Spleen (tissue), 11 donors: ENCODE results near the gene EPN2. TPM values are rescaled to one million over a fixed set of nuclear protein-coding genes. Genes with fewer than 3 reads are reported as not detected.

Source experiments
- DNase-seq: peaks from one replicate; pipeline ENCODE4 v3.0.0-alpha.2; 2020
- H3K27ac ChIP-seq, 8 donors: fragments of 200-600 bp; sonication (generic) in 7 of 8; 1 replicate in 4 of 8; 2 replicates in 4 of 8; pipeline versions ENCODE4 v1.5.0 to v1.8.0; 2016 to 2021; ENCODE audit warnings: inconsistent platforms in 4 of 8, mild to moderate bottlenecking in 4 of 8, moderate library complexity in 1 of 8
- H3K27me3 ChIP-seq, 7 donors: fragments of 200-600 bp; sonication (generic) in 6 of 7; replicated peaks in 1 of 7; 1 replicate in 4 of 7; 2 replicates in 3 of 7; pipeline versions ENCODE4 v1.5.0 to v1.8.0; 2016 to 2021; ENCODE audit warnings: inconsistent platforms in 3 of 7, mild to moderate bottlenecking in 1 of 7
- H3K36me3 ChIP-seq, 6 donors: fragments of 200-600 bp; sonication (generic) in 5 of 6; 1 replicate in 4 of 6; 2 replicates in 2 of 6; pipeline versions ENCODE4 v1.5.0 to v1.8.0; 2016 to 2021; ENCODE audit warnings: inconsistent platforms in 2 of 6
- H3K4me1 ChIP-seq, 6 donors: fragments of 200-600 bp; sonication (generic) in 5 of 6; 1 replicate in 3 of 6; 2 replicates in 3 of 6; pipeline versions ENCODE4 v1.5.0 to v1.8.0; 2016 to 2021; ENCODE audit warnings: inconsistent platforms in 3 of 6
- H3K4me3 ChIP-seq, 8 donors: fragments of 200-600 bp; sonication (generic) in 7 of 8; 1 replicate in 4 of 8; 2 replicates in 4 of 8; pipeline versions ENCODE4 v1.5.0 to v1.8.0; 2016 to 2021; ENCODE audit warnings: inconsistent platforms in 4 of 8, mild to moderate bottlenecking in 4 of 8, moderate library complexity in 2 of 8
- H3K9me3 ChIP-seq, 8 donors: fragments of 200-600 bp; sonication (generic) in 7 of 8; 1 replicate in 4 of 8; 2 replicates in 4 of 8; pipeline versions ENCODE4 v1.5.0 to v1.8.0; 2016 to 2021; ENCODE audit warnings: inconsistent platforms in 4 of 8
- POLR2A ChIP-seq, 3 donors: fragments of 450-650 bp; IDR thresholded peaks; one replicate each; pipeline ENCODE4 v1.5.1; 2017; ENCODE audit warnings: antibody characterized with exemption in 3 of 3, mild to moderate bottlenecking in 1 of 3
- POLR2AphosphoS5 ChIP-seq, 3 donors: sonication (generic); formaldehyde crosslinking; IDR thresholded peaks; one replicate each; pipeline ENCODE4 v1.5.1; 2017; ENCODE audit warnings: antibody characterized with exemption in 3 of 3
- WGBS, 5 donors: extraction: QIAGEN DNeasy Blood & Tissue Kit in 3 of 5; methylation state at CpG; one replicate each; pipeline versions ENCODE4 v1.1.5 to v1.1.7; 2013 to 2018; 5-methylcytosine and 5-hydroxymethylcytosine counted together
- intact Hi-C: fragments of 100-400 bp; cut with DNase I; formaldehyde crosslinking; loops from one replicate; pipeline ENCODE4 v1.15.0; 2023; ENCODE audit warnings: low total_unique reads
- microRNA-seq, 3 donors: library from miRNA; unstranded; fragments of <30 nt; microRNA quantifications; one replicate each; pipeline versions ENCODE4 to v1.1.0, GENCODE V29; 2019 to 2020
- polyA plus RNA-seq, 3 donors: library from polyadenylated mRNA; stranded (reverse); fragments of 200-250 nt; gene quantifications; one replicate each; pipeline ENCODE4 v1.2.1, GENCODE V29; 2013
- small RNA-seq, 4 donors: library from RNA; depleted of rRNA; stranded (forward); fragments of <200 nt; gene quantifications; one replicate each; pipeline ENCODE3, GENCODE V24; 2016
- total RNA-seq, 7 donors: library from RNA; depleted of rRNA in 3 of 7; stranded (reverse); fragments of >200 nt in 3 of 7; fragmentation: NEBNext Ultra II Directional in 4 of 7; extraction: Animal tissue kit (Norgen Biotek cat#: 25700) in 4 of 7; gene quantifications; one replicate each; pipeline versions ENCODE4 v1.1.0 to v1.2.1, GENCODE V29; 2016 to 2021
- TF ChIP-seq, protein P1 (sequence below), 11 experiments: fragments of 200-600 bp in 7 of 11; fragments of 450-650 bp in 4 of 11; sonication (generic) in 4 of 11; IDR thresholded peaks in 8 of 11; conservative IDR thresholded peaks in 3 of 11; 1 replicate in 7 of 11; 2 replicates in 4 of 11; pipeline versions ENCODE4 v1.4.0 to v1.8.0; 2016 to 2021; ENCODE audit warnings: antibody characterized with exemption in 11 of 11, inconsistent platforms in 4 of 11, mild to moderate bottlenecking in 1 of 11
- donor health status: healthy with polysubstance abuse.
- donor health status: DM: no; HTN: no; CAD: no; lungs with moderate emphysema.
- donor health status: DM: no; HTN: no; CAD: no.
- donor health status: Bipolar disorder and iron deficiency.
- donor health status: healthy.
- donor health status: DM: no; HTN: no; CAD: no.
- donor health status: DM: yes; HTN: yes; CAD: no.

The EPN2 gene
- total and polyA plus RNA-seq, 10 donors = 5.4 to 59.6 (median 31.5) TPM

DNA sequence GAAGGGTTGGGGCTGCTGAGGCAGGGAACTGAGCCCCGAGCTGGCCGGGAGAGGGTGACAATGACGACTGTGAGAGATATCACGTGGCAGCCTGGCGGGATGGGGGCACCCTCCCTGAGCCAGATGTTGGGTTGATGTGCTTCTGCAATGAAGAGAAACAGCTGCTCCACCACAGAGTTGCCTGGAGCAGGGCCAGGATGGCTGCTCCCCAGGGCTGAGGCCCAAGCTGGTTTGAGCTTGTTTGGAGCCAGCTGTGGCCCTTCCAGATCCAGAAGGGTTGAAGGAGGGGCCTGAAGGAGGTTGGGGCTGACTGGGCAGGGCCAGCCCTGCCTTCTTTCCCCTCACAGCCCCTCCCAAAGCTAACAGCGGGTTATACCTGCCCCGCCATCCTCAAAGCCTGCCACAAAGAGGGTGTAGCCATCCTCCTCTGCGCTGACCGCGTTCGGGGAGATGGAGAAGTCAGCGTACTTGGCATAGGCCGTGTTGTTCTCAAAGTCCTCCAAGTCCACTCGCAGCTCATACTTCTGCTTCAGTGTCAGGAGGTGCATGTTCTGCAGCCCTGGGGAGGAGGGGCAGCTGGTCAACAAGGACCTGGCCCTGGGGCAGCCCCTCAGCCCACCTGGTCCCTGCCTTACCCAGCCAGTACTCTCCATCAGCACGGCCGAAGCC, 147.7 kb downstream of the EPN2 start:
- H3K4me1 ChIP-seq = peaks cover 3 to 98% (median 48%) of the 10 kb centered on the region in 6 donors
- TF ChIP-seq POLR2A (IDR thresholded peaks at IDR 0.05) (no peak), POLR2AphosphoS5 (IDR thresholded peaks at IDR 0.05) (peak; percentile 75 to 80 (median 77))
- TF ChIP-seq, protein P1, sequence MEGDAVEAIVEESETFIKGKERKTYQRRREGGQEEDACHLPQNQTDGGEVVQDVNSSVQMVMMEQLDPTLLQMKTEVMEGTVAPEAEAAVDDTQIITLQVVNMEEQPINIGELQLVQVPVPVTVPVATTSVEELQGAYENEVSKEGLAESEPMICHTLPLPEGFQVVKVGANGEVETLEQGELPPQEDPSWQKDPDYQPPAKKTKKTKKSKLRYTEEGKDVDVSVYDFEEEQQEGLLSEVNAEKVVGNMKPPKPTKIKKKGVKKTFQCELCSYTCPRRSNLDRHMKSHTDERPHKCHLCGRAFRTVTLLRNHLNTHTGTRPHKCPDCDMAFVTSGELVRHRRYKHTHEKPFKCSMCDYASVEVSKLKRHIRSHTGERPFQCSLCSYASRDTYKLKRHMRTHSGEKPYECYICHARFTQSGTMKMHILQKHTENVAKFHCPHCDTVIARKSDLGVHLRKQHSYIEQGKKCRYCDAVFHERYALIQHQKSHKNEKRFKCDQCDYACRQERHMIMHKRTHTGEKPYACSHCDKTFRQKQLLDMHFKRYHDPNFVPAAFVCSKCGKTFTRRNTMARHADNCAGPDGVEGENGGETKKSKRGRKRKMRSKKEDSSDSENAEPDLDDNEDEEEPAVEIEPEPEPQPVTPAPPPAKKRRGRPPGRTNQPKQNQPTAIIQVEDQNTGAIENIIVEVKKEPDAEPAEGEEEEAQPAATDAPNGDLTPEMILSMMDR (IDR thresholded peaks at IDR 0.05 in 8 of 11, conservative IDR thresholded peaks at IDR 0.05 in 3 of 11) = no peak

DNA sequence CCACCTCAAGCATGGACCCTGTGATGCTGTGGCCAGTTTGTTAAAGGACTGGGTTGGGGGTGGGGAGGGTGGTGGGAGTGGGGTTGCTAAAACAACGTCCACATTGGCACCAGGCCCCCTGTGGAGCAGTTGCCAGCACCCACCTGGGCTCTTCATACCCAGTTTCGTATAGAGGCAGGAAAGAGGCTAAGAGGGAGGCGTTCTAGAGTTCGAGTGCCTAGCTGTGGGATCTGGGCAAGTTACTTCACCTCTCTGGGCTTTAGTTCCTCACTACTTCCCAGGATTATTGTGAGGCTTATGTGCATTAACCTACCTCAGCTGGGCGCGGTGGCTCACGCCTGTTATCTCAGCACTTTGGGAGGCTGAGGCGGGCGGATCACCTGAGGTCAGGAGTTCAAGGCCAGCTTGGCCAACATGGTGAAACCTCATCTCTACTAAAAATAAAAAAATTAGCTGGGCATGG, 148.4 kb downstream of the EPN2 start:
- intact Hi-C loops = no loop called here
- peak; percentile 52 for DNase-seq

More for the DNA sequence above, 147.7 kb downstream of the EPN2 start:
- H3K36me3 ChIP-seq = peaks cover 4 to 64% (median 47%) of the 10 kb centered on the region in 6 donors
- intact Hi-C loops = no loop called here
- 42 to 62% (median 44%) methylated on average over 10 to 16 of the region's 16 CpGs for whole genome bisulfite sequencing, 5 donors
- DNase-seq = peak; percentile 77
- H3K27me3 ChIP-seq = peaks cover 0 to 9% (median 0%) of the 10 kb centered on the region in 7 donors
- H3K27ac ChIP-seq = peak overlapping the region in 7 of 8 donors; percentile 19 to 83 (median 73)
- H3K9me3 ChIP-seq = no peaks in the 10 kb centered on the region
- no peak overlapping the region for H3K4me3 ChIP-seq

More for the DNA sequence above, 148.4 kb downstream of the EPN2 start:
- Histone ChIP-seq H3K4me1 (peaks cover 3 to 91% (median 44%) of the 10 kb centered on the region in 6 donors), H3K9me3 (no peaks in the 10 kb centered on the region), H3K36me3 (peaks cover 4 to 57% (median 41%) of the 10 kb centered on the region in 6 donors), H3K4me3 (no peak overlapping the region), H3K27me3 (peaks cover 0 to 9% (median 0%) of the 10 kb centered on the region in 7 donors), H3K27ac (peak overlapping the region in 7 of 8 donors; percentile 64 to 83 (median 73))
- WGBS, 5 donors = 79 to 91% (median 84%) methylated on average over 9 of the region's 9 CpGs
- TF ChIP-seq POLR2A (IDR thresholded peaks at IDR 0.05) (no peak), POLR2AphosphoS5 (IDR thresholded peaks at IDR 0.05) (no peak)
- TF ChIP-seq, protein P1 (IDR thresholded peaks at IDR 0.05 in 8 of 11, conservative IDR thresholded peaks at IDR 0.05 in 3 of 11) = no peak

Small RNA genes lying within 50 kb of the gene (microRNA-seq; reads per million reads assigned to microRNA genes)
- gene MIR1180 = 209 to 432 (median 282) reads per million in 3 donors

Small RNA genes lying within 50 kb of the gene (small RNA-seq; reads per million reads assigned to genes)
- gene MIR1180 = 0.62 to 2.1 (median 0.96) reads per million in 4 donors

Other genes starting within 250 kb of the EPN2 start
- 1 to 10 TPM; 2.6 to 5.4 (median 4.8) TPM for gene FAM83G, start 232.6 kb upstream of the EPN2 start, total RNA-seq
- 1 to 10 TPM; 1.3 to 3.9 (median 1.9) TPM for gene FAM83G, start 232.6 kb upstream of the EPN2 start, polyA plus RNA-seq
- gene GRAP, start 190.4 kb upstream of the EPN2 start, total RNA-seq = 10 to 100 TPM; 36.2 to 67.2 (median 43.8) TPM
- gene GRAP, start 190.4 kb upstream of the EPN2 start, polyA plus RNA-seq = 100 to 1,000 TPM in 2 of 3 donors, 10 to 100 TPM in 1; 77.0 to 114 (median 106) TPM
- 100 to 1,000 TPM in 1 of 7 donors, 10 to 100 TPM in 6; 42.7 to 112 (median 65.1) TPM for gene GRAPL, start 109.8 kb upstream of the EPN2 start, total RNA-seq
- 10 to 100 TPM; 13.0 to 54.5 (median 15.5) TPM for gene GRAPL, start 109.8 kb upstream of the EPN2 start, polyA plus RNA-seq
- gene B9D1, start 125.4 kb downstream of the EPN2 start, total RNA-seq = 10 to 100 TPM in 1 of 7 donors, 1 to 10 TPM in 6; 6.4 to 14.1 (median 7.3) TPM
- gene B9D1, start 125.4 kb downstream of the EPN2 start, polyA plus RNA-seq = 1 to 10 TPM; 4.3 to 8.1 (median 5.8) TPM
- 10 to 100 TPM; 23.1 to 56.2 (median 34.4) TPM for gene MAPK7, start 141.1 kb downstream of the EPN2 start, total RNA-seq
- gene MAPK7, start 141.1 kb downstream of the EPN2 start, polyA plus RNA-seq = 10 to 100 TPM in 1 of 3 donors, 1 to 10 TPM in 2; 5.7 to 15.1 (median 6.9) TPM
- gene MFAP4, start 149.8 kb downstream of the EPN2 start, total RNA-seq = 10 to 100 TPM; 10.1 to 41.0 (median 21.8) TPM
- 10 to 100 TPM; 16.1 to 48.4 (median 17.8) TPM for gene MFAP4, start 149.8 kb downstream of the EPN2 start, polyA plus RNA-seq
- gene RNF112, start 173.9 kb downstream of the EPN2 start, total RNA-seq = 1 to 10 TPM; 2.3 to 7.6 (median 2.7) TPM
- 1 to 10 TPM; 1.3 to 5.9 (median 2.2) TPM for gene RNF112, start 173.9 kb downstream of the EPN2 start, polyA plus RNA-seq